ENCODE measurements around the gene ZSCAN10. TPM values are rescaled to one million over a fixed set of nuclear protein-coding genes. Genes with fewer than 3 reads are reported as not detected.

ZSCAN10 gene
- total and polyA plus RNA-seq, 9 of the 15 experiments (the other 6 are each of a cell fraction or from before 2014, with no cell fraction given): 0.22 TPM; not detected in 8

DNA sequence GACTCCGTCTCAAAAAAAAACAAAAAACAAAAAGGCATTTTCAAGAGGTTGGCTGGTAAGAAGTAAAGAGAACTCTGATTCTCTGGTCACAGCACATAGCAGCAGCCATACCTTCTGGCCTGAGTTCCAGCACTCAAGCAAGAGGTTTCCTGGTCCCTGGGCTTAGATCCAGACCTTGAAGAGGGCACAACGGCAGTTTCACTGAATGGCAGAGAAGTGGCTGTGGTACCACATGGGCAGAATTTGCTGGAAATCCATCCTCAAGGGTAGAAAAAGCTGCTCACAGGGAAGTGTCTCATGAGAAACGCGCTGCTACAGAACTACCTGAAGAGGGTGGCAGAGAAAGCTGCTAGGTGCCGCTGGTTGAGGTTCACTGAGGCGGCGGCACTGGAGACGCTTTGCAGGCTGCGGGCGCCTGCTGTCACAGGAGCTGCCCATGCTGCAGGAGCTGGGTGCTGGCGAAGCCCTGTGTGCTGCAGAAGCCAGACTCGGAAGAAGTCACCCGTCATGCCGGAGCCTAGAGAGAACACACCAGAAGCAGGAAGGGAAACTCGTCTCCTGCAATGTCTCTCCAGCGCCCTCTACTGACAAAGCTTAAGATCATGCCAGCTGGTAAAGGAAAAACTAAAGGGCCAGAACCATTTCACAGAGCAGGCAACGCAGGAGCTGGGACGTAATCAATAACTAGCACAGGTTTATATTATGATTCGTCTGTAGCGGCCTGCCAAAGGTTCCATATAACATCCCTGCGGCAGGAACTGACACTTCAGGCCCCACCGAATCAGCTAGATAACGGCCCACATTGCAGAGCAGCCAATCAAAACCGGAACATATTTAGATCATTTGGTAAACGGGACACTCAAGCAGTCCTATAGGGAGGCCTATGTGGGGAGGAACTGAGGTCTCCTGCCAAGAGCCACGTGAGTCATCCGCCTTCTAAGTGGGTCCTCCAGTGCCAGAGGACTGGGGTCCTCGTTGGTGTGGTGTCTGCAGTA lies 30.3 kb upstream of the ZSCAN10 start (continued):
- TF ChIP-seq KDM1A (IDR thresholded peaks at IDR 0.05): no peak
- peak; percentile 25; the same call in 1 of the 2 replicates for TF ChIP-seq PHF8 (IDR thresholded peaks at IDR 0.05; ENCODE audit: borderline replicate concordance, low read length)
- no peak for TF ChIP-seq NCOA1 (IDR thresholded peaks at IDR 0.05; ENCODE audit: low read depth)
- TF ChIP-seq, protein P1, sequence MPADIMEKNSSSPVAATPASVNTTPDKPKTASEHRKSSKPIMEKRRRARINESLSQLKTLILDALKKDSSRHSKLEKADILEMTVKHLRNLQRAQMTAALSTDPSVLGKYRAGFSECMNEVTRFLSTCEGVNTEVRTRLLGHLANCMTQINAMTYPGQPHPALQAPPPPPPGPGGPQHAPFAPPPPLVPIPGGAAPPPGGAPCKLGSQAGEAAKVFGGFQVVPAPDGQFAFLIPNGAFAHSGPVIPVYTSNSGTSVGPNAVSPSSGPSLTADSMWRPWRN (IDR thresholded peaks at IDR 0.05; ENCODE audit: low read depth): no peak
- TF ChIP-seq, protein P2, sequence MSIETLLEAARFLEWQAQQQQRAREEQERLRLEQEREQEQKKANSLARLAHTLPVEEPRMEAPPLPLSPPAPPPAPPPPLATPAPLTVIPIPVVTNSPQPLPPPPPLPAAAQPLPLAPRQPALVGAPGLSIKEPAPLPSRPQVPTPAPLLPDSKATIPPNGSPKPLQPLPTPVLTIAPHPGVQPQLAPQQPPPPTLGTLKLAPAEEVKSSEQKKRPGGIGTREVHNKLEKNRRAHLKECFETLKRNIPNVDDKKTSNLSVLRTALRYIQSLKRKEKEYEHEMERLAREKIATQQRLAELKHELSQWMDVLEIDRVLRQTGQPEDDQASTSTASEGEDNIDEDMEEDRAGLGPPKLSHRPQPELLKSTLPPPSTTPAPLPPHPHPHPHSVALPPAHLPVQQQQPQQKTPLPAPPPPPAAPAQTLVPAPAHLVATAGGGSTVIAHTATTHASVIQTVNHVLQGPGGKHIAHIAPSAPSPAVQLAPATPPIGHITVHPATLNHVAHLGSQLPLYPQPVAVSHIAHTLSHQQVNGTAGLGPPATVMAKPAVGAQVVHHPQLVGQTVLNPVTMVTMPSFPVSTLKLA (conservative IDR thresholded peaks at IDR 0.05): peak in 1 of 2 experiments; percentile 45; a peak in 1 of 4 replicates
- peak; percentile 27; the same call in 1 of the 2 replicates for TF ChIP-seq STAG1 (CRISPR knock-in tag; IDR thresholded peaks at IDR 0.05; ENCODE audit: borderline replicate concordance)
- TF ChIP-seq, protein P3, sequence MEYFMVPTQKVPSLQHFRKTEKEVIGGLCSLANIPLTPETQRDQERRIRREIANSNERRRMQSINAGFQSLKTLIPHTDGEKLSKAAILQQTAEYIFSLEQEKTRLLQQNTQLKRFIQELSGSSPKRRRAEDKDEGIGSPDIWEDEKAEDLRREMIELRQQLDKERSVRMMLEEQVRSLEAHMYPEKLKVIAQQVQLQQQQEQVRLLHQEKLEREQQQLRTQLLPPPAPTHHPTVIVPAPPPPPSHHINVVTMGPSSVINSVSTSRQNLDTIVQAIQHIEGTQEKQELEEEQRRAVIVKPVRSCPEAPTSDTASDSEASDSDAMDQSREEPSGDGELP (CRISPR knock-in tag; IDR thresholded peaks at IDR 0.05; ENCODE audit: borderline replicate concordance): peak; percentile 93
- TF ChIP-seq POLR2AphosphoS5 (IDR thresholded peaks at IDR 0.05; ENCODE audit: control insufficient read depth, insufficient read depth, low read depth, low read length): peak; percentile 31; the same call in 1 of the 2 replicates
- TF ChIP-seq RUNX1 (IDR thresholded peaks at IDR 0.05; ENCODE audit: low read depth): peak; percentile 40; the same call in 1 of the 2 replicates
- TF ChIP-seq, protein P4, sequence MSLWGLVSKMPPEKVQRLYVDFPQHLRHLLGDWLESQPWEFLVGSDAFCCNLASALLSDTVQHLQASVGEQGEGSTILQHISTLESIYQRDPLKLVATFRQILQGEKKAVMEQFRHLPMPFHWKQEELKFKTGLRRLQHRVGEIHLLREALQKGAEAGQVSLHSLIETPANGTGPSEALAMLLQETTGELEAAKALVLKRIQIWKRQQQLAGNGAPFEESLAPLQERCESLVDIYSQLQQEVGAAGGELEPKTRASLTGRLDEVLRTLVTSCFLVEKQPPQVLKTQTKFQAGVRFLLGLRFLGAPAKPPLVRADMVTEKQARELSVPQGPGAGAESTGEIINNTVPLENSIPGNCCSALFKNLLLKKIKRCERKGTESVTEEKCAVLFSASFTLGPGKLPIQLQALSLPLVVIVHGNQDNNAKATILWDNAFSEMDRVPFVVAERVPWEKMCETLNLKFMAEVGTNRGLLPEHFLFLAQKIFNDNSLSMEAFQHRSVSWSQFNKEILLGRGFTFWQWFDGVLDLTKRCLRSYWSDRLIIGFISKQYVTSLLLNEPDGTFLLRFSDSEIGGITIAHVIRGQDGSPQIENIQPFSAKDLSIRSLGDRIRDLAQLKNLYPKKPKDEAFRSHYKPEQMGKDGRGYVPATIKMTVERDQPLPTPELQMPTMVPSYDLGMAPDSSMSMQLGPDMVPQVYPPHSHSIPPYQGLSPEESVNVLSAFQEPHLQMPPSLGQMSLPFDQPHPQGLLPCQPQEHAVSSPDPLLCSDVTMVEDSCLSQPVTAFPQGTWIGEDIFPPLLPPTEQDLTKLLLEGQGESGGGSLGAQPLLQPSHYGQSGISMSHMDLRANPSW (CRISPR knock-in tag; IDR thresholded peaks at IDR 0.05): 0 out of 2 replicates have a peak, but pooled peaks have one; percentile 60
- TF ChIP-seq, protein P5, sequence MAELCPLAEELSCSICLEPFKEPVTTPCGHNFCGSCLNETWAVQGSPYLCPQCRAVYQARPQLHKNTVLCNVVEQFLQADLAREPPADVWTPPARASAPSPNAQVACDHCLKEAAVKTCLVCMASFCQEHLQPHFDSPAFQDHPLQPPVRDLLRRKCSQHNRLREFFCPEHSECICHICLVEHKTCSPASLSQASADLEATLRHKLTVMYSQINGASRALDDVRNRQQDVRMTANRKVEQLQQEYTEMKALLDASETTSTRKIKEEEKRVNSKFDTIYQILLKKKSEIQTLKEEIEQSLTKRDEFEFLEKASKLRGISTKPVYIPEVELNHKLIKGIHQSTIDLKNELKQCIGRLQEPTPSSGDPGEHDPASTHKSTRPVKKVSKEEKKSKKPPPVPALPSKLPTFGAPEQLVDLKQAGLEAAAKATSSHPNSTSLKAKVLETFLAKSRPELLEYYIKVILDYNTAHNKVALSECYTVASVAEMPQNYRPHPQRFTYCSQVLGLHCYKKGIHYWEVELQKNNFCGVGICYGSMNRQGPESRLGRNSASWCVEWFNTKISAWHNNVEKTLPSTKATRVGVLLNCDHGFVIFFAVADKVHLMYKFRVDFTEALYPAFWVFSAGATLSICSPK (IDR thresholded peaks at IDR 0.05; ENCODE audit: borderline replicate concordance): no peak
- TF ChIP-seq ARID2 (IDR thresholded peaks at IDR 0.05): peak; percentile 80; the same call in 1 of the 2 replicates
- TF ChIP-seq ZNF436 (CRISPR knock-in tag; IDR thresholded peaks at IDR 0.05): 0 out of 2 replicates have a peak, but pooled peaks have one; percentile 5
- TF ChIP-seq, protein P6, sequence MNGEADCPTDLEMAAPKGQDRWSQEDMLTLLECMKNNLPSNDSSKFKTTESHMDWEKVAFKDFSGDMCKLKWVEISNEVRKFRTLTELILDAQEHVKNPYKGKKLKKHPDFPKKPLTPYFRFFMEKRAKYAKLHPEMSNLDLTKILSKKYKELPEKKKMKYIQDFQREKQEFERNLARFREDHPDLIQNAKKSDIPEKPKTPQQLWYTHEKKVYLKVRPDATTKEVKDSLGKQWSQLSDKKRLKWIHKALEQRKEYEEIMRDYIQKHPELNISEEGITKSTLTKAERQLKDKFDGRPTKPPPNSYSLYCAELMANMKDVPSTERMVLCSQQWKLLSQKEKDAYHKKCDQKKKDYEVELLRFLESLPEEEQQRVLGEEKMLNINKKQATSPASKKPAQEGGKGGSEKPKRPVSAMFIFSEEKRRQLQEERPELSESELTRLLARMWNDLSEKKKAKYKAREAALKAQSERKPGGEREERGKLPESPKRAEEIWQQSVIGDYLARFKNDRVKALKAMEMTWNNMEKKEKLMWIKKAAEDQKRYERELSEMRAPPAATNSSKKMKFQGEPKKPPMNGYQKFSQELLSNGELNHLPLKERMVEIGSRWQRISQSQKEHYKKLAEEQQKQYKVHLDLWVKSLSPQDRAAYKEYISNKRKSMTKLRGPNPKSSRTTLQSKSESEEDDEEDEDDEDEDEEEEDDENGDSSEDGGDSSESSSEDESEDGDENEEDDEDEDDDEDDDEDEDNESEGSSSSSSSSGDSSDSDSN (IDR thresholded peaks at IDR 0.05; ENCODE audit: borderline replicate concordance in 1 of 2, low read depth in 2 of 2, low read length in 2 of 2): no peak
